Measurements from ENCODE around the gene DEPDC1B.

The DEPDC1B gene

DNA sequence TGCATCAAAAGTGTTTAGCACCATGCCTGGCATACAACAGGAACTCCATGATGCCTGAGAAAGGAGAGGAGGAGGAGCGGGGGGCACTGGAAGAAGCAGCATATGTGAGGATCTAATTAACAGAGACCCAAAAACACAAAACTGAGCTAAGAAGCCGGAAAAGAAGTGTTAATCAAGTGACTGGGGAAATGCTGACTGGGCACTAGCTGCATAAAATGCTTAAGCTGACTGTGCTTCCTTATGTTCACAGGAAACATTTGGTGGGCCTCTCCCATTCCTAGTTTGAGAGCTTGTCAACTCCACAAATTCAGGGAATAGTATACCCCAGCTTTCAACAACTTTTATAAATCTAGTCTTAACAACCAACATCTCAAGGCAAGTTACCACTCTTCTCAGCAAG lies 26.6 kb downstream of the DEPDC1B start:
- H3K9me2 ChIP-seq (replicated peaks; ENCODE audit: low read depth, low read length) = no peaks in the 10 kb centered on the region
- H3K4me1 ChIP-seq (ENCODE audit: insufficient read depth, low read length, poor library complexity, severe bottlenecking) = peaks cover 5% of the 10 kb centered on the region
- no peak overlapping the region for H2AFZ ChIP-seq (ENCODE audit: low read length)
- H3K4me2 ChIP-seq (ENCODE audit: low read depth, low read length, poor library complexity, severe bottlenecking) = no peak overlapping the region
- H3K4me3 ChIP-seq (ENCODE audit: low read length, poor library complexity, severe bottlenecking) = no peak overlapping the region
- H4K20me1 ChIP-seq (ENCODE audit: insufficient read depth, low read length, poor library complexity, severe bottlenecking) = peaks cover 17% of the 10 kb centered on the region
- no peaks in the 10 kb centered on the region for H3K27me3 ChIP-seq (ENCODE audit: insufficient read depth, low read length, poor library complexity, severe bottlenecking)
- H3K79me2 ChIP-seq (ENCODE audit: insufficient read depth, low read length) = peaks cover 94% of the 10 kb centered on the region
- no peaks in the 10 kb centered on the region; the same call in 1 of the 2 replicates for H3K36me3 ChIP-seq (ENCODE audit: insufficient read depth, low read length)
- H3K9ac ChIP-seq (ENCODE audit: low read depth, low read length, poor library complexity, severe bottlenecking) = no peak overlapping the region
- 0 out of 2 replicates have a peak, but pooled peaks cover 3% of the 10 kb centered on the region for H3F3A ChIP-seq (ENCODE audit: low read depth)
- no peak for TF ChIP-seq EZH2phosphoT487 (IDR thresholded peaks at IDR 0.05; ENCODE audit: borderline replicate concordance)
- TF ChIP-seq, protein P1, sequence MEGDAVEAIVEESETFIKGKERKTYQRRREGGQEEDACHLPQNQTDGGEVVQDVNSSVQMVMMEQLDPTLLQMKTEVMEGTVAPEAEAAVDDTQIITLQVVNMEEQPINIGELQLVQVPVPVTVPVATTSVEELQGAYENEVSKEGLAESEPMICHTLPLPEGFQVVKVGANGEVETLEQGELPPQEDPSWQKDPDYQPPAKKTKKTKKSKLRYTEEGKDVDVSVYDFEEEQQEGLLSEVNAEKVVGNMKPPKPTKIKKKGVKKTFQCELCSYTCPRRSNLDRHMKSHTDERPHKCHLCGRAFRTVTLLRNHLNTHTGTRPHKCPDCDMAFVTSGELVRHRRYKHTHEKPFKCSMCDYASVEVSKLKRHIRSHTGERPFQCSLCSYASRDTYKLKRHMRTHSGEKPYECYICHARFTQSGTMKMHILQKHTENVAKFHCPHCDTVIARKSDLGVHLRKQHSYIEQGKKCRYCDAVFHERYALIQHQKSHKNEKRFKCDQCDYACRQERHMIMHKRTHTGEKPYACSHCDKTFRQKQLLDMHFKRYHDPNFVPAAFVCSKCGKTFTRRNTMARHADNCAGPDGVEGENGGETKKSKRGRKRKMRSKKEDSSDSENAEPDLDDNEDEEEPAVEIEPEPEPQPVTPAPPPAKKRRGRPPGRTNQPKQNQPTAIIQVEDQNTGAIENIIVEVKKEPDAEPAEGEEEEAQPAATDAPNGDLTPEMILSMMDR (conservative IDR thresholded peaks at IDR 0.05; ENCODE audit: low read length) = no peak
- H3K9me3 ChIP-seq (ENCODE audit: insufficient read depth, low read depth, low read length) = no peaks in the 10 kb centered on the region

DNA sequence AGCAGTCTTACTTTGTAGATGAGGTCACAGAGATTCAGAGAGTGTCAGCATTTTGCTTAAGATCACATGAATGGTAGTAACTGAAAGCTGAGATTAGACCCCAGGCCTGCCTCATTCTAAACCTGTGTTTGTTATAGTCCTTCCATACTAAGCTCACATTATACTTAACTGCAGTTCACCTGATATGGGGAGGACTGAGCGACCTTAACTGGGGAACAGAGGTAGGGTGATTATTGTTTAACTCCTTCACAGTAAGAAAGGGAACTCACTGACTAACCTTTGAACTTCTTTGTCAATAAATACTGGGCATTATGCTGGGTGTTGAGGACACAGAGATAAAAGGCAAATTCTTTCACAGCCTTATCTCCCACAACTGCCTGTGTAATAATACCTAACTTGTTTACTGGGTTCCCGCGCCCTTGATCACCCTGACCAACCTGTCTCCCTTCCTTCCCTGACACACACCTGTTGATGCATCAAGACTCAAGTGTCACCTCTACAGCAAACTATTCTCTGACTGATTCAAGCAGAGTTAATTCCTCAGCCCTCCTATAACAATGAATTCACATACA lies 27.2 kb downstream of the DEPDC1B start:
- H3K4me1 ChIP-seq (ENCODE audit: insufficient read depth, low read length, poor library complexity, severe bottlenecking) = peaks cover 5% of the 10 kb centered on the region
- no peaks in the 10 kb centered on the region for H3K9me2 ChIP-seq (replicated peaks; ENCODE audit: low read depth, low read length)
- no peak overlapping the region for H3K9ac ChIP-seq (ENCODE audit: low read depth, low read length, poor library complexity, severe bottlenecking)
- H3K79me2 ChIP-seq (ENCODE audit: insufficient read depth, low read length) = peaks cover 91% of the 10 kb centered on the region
- TF ChIP-seq, protein P1 (conservative IDR thresholded peaks at IDR 0.05; ENCODE audit: low read length) = no peak
- TF ChIP-seq EZH2phosphoT487 (IDR thresholded peaks at IDR 0.05; ENCODE audit: borderline replicate concordance) = no peak
- H3K36me3 ChIP-seq (ENCODE audit: insufficient read depth, low read length) = no peaks in the 10 kb centered on the region; the same call in 1 of the 2 replicates
- H2AFZ ChIP-seq (ENCODE audit: low read length) = no peak overlapping the region
- peaks cover 12% of the 10 kb centered on the region for H4K20me1 ChIP-seq (ENCODE audit: insufficient read depth, low read length, poor library complexity, severe bottlenecking)
- no peak overlapping the region for H3K4me2 ChIP-seq (ENCODE audit: low read depth, low read length, poor library complexity, severe bottlenecking)
- no peak overlapping the region for H3K4me3 ChIP-seq (ENCODE audit: low read length, poor library complexity, severe bottlenecking)
- H3K9me3 ChIP-seq (ENCODE audit: insufficient read depth, low read depth, low read length) = no peaks in the 10 kb centered on the region
- H3K27me3 ChIP-seq (ENCODE audit: insufficient read depth, low read length, poor library complexity, severe bottlenecking) = no peaks in the 10 kb centered on the region
- H3F3A ChIP-seq (ENCODE audit: low read depth) = 0 out of 2 replicates have a peak, but pooled peaks cover 3% of the 10 kb centered on the region

DNA sequence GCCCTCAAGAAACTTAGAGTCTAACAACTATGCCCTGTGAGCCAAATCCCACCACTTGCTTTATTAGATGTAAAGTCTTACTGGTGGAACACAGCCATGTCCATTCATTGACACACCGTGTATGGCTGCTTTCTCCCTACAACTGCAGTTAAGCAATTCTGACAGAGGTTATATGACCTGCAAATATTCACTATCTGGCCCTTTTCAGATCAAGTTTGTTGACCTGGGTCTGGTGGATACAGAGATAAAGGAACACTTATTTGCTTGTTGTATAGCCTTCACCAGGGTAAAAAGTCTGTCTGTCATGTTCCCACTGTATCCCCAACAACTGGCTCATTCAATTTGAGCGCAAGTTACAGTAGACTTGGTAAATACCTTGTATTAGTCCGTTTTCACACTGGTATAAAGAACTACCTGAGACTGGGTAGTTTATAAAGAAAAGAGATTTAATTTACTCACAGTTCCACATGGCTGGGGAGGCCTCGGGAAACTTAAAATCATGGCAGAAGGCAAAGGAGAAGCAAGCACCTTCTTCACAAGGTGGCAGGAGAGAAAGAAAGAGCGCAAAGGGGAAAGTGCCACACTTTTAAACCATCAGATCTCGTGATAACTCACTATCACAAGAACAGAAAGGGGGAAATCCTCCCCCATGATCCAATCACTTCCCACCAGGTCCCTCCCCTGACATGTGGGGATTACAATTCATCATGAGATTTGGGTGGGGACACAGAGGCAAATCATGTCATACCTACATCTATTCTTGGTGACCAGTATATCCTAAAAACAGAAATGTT lies 27.9 kb downstream of the DEPDC1B start:
- Histone ChIP-seq H3K9ac (ENCODE audit: low read depth, low read length, poor library complexity, severe bottlenecking) (no peak overlapping the region), H3F3A (ENCODE audit: low read depth) (0 out of 2 replicates have a peak, but pooled peaks cover 3% of the 10 kb centered on the region), H3K4me1 (ENCODE audit: insufficient read depth, low read length, poor library complexity, severe bottlenecking) (peaks cover 5% of the 10 kb centered on the region), H3K9me2 (replicated peaks; ENCODE audit: low read depth, low read length) (no peaks in the 10 kb centered on the region), H2AFZ (ENCODE audit: low read length) (no peak overlapping the region), H3K79me2 (ENCODE audit: insufficient read depth, low read length) (peaks cover 84% of the 10 kb centered on the region), H3K4me2 (ENCODE audit: low read depth, low read length, poor library complexity, severe bottlenecking) (no peak overlapping the region), H3K9me3 (ENCODE audit: insufficient read depth, low read depth, low read length) (no peaks in the 10 kb centered on the region), H3K4me3 (ENCODE audit: low read length, poor library complexity, severe bottlenecking) (no peak overlapping the region), H4K20me1 (ENCODE audit: insufficient read depth, low read length, poor library complexity, severe bottlenecking) (peaks cover 8% of the 10 kb centered on the region), H3K27me3 (ENCODE audit: insufficient read depth, low read length, poor library complexity, severe bottlenecking) (no peaks in the 10 kb centered on the region), H3K36me3 (ENCODE audit: insufficient read depth, low read length) (no peaks in the 10 kb centered on the region; the same call in 1 of the 2 replicates)
- TF ChIP-seq EZH2phosphoT487 (IDR thresholded peaks at IDR 0.05; ENCODE audit: borderline replicate concordance) = no peak
- TF ChIP-seq, protein P1 (conservative IDR thresholded peaks at IDR 0.05; ENCODE audit: low read length) = no peak

Measured in Loucy (cell line).